GM12873 (cell line): ENCODE results near the gene RDH13.

Experiments
- CTCF ChIP-seq: IDR thresholded peaks from 2 replicates; pipeline ENCODE4 v1.5.1; 2012; ENCODE audit warnings: low read depth, mild to moderate bottlenecking, moderate library complexity, low read length, control low read depth; ENCODE audit not compliant: insufficient read depth; ENCODE audit errors: missing control alignments

The RDH13 gene

GRCh38 chr19:55056827-55057226, 6.1 kb downstream of the RDH13 start:
- TF ChIP-seq CTCF: no peak

- TF ChIP-seq CTCF: no peak
Observed at GRCh38 chr19:55053735-55054134, 9.2 kb downstream of the RDH13 start.

GRCh38 chr19:55050749-55051532, 12.0 kb downstream of the RDH13 start:
- no peak for TF ChIP-seq CTCF

- TF ChIP-seq CTCF: no peak
Observed at GRCh38 chr19:55048446-55048845, 14.5 kb downstream of the RDH13 start.

GRCh38 chr19:55047951-55048350, 15.0 kb downstream of the RDH13 start:
- no peak for TF ChIP-seq CTCF

GRCh38 chr19:55046975-55047622, 15.8 kb downstream of the RDH13 start:
- no peak for TF ChIP-seq CTCF

- TF ChIP-seq CTCF: no peak
Observed at GRCh38 chr19:55044771-55045716, 17.9 kb downstream of the RDH13 start.
